Psoas muscle (tissue), 8 donors: Measurements from ENCODE around the gene NDST3. TPM values are rescaled to one million over a fixed set of nuclear protein-coding genes. Genes with fewer than 3 reads are reported as not detected.

ENCODE experiments used
- ATAC-seq, 4 donors: fragments of 200-7000 bp; cut with Tn5 transposase; one replicate each; pipeline ENCODE4 v1.9.1; 2020; ENCODE audit warnings: moderate library complexity in 3 of 4, mild to moderate bottlenecking in 2 of 4
- DNase-seq, 2 donors: peaks; one replicate each; pipeline ENCODE4 v3.0.0-alpha.2; 2020
- H3K27ac ChIP-seq: fragments of 200-600 bp; one replicate; pipeline ENCODE4 v1.8.0; 2022
- H3K27me3 ChIP-seq, 3 donors: fragments of 200-600 bp in 1 of 3; one replicate each; pipeline versions ENCODE4 v1.6.1 to v1.8.0; 2013 to 2022; ENCODE audit warnings: low read length in 2 of 3, mild to moderate bottlenecking in 2 of 3, moderate library complexity in 1 of 3; ENCODE audit not compliant: insufficient read depth in 3 of 3
- H3K36me3 ChIP-seq, 2 donors: fragments of 200-600 bp in 1 of 2; one replicate each; pipeline versions ENCODE4 v1.6.1 to v1.8.0; 2013 to 2022; ENCODE audit warnings: low read depth in 1 of 2, mild to moderate bottlenecking in 1 of 2, moderate library complexity in 1 of 2; ENCODE audit not compliant: insufficient read depth in 1 of 2
- H3K4me1 ChIP-seq: fragments of 200-600 bp; one replicate; pipeline ENCODE4 v1.8.0; 2022
- H3K4me3 ChIP-seq: fragments of 200-600 bp; one replicate; pipeline ENCODE4 v1.8.0; 2022; ENCODE audit warnings: mild to moderate bottlenecking
- H3K9me3 ChIP-seq: fragments of 200-600 bp; one replicate; pipeline ENCODE4 v1.8.0; 2022
- CTCF ChIP-seq: fragments of 200-600 bp; IDR thresholded peaks from one replicate; pipeline ENCODE4 v1.8.0; 2022; ENCODE audit warnings: antibody characterized with exemption
- WGBS, 3 donors: extraction: QIAGEN DNeasy Blood & Tissue Kit; methylation state at CpG; one replicate each; pipeline versions ENCODE4 v1.1.6 to v1.1.7; 2013; 5-methylcytosine and 5-hydroxymethylcytosine counted together
- intact Hi-C, 2 donors: fragments of 100-400 bp; cut with DNase I; formaldehyde crosslinking; loops; one replicate each; pipeline versions ENCODE4 v1.11.0 to v1.14.2; 2022
- polyA plus RNA-seq, 3 donors: library from polyadenylated mRNA; stranded (reverse); fragments of 200-250 nt; gene quantifications; one replicate each; pipeline ENCODE4 v1.2.3, GENCODE V29; 2013
- total RNA-seq, 4 donors: library from RNA; stranded (reverse); fragmentation: NEBNext Ultra II Directional in 2 of 4; extraction: Animal tissue kit (Norgen Biotek cat#: 25700) in 2 of 4; gene quantifications; one replicate each; pipeline versions ENCODE4 v1.2.1 to v1.2.4, GENCODE V29; 2021 to 2023
- donor health status: healthy with polysubstance abuse.
- donor health status: DM: no; HTN: no; CAD: no; lungs with moderate emphysema.
- donor health status: Bipolar disorder and iron deficiency.
- donor health status: healthy.
- donor health status: DM: yes; HTN: yes; CAD: no.
- donor health status: DM: no; HTN: no; CAD: no.
- donor health status: DM: no; HTN: no; CAD: no.
- donor health status: DM: yes; HTN: yes; CAD: no.

Gene NDST3
- total and polyA plus RNA-seq, 7 donors, result not detected

DNA sequence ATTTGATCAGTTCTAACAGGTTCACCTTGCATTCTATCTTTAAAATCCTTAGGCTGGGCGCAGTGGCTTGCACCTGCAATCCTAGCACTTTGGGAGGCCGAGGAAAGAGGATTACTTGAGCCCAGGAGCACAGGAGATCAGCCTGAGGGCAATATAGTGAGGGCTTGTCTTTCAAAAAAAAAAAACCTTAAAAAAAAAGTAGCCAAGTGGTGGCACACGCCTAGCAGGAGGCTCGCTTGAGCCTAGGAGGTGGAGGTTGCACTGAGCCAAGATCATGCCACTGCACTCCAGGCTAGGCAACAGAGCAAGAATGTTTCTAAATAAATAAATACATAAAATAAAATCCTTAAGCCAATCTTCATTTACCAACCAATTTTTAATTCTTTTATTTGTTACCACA lies 243.0 kb downstream of the NDST3 start:
- no peak for ATAC-seq
- peaks cover 0 to 6% (median 2%) of the 10 kb centered on the region in 3 donors for H3K27me3 ChIP-seq
- no peak overlapping the region for H3K27ac ChIP-seq
- intact Hi-C loops, result no loop called here
- 92 to 99% (median 93%) methylated on average over 4 of the region's 4 CpGs for WGBS, 3 donors
- H3K4me3 ChIP-seq, result no peak overlapping the region
- DNase-seq, result no peak
- TF ChIP-seq CTCF, result no peak
- peaks cover 5 to 25% of the 10 kb centered on the region in 2 donors for H3K36me3 ChIP-seq
- H3K9me3 ChIP-seq, result no peaks in the 10 kb centered on the region
- H3K4me1 ChIP-seq, result peaks cover 17% of the 10 kb centered on the region

DNA sequence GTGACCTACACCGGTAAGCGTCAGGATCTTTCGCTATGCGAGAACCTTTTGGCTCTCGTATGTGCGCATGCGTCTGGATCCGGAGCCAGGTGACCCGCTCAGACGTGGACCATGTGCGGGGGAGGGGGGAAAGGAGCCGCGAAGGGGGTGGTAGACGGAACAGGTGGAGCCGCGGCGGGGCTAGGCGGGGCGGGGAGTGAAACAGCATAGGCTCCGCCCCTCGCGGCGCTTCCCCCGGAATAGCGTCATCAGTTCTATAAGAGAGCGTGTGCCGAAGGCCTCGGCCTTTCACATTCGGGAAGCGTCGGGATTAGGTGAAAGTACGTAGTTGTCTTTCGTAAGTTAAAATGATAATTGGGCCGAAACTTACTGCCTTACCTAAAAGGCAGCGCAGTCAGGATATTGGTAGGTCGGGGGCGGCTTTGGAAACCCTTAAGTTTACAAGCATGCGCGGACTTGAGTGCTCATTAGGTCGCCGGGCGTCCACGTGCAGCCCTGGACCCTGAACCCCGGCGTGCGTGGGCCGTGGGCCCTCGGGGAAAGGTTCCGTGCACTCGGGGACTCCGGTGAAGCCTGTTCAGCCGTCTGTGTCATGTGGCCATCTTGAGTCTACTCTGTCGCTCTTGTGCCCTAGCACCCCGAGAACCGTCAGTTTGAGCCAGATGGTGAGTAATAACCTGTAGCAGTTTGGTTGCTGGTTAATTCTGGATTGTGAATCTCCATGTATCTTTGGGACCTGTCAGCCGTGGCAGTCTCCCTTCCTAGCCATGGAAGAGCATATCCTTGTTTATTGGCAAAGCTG lies 244.4 kb downstream of the NDST3 start:
- ATAC-seq, result peak; percentile 96 to 98 (median 97)
- peaks cover 22% of the 10 kb centered on the region for H3K4me1 ChIP-seq
- no peaks in the 10 kb centered on the region for H3K27me3 ChIP-seq
- peak overlapping the region; percentile 96 for H3K27ac ChIP-seq
- TF ChIP-seq CTCF, result no peak
- H3K4me3 ChIP-seq, result peak overlapping the region; percentile 91
- H3K36me3 ChIP-seq, result peaks cover 5 to 34% of the 10 kb centered on the region in 2 donors
- peak; percentile 96 to 97 for DNase-seq
- no peaks in the 10 kb centered on the region for H3K9me3 ChIP-seq
- intact Hi-C loops, result no loop called here
- WGBS, 3 donors, result 0 to 1% (median 0%) methylated on average over 56 of the region's 56 CpGs

DNA sequence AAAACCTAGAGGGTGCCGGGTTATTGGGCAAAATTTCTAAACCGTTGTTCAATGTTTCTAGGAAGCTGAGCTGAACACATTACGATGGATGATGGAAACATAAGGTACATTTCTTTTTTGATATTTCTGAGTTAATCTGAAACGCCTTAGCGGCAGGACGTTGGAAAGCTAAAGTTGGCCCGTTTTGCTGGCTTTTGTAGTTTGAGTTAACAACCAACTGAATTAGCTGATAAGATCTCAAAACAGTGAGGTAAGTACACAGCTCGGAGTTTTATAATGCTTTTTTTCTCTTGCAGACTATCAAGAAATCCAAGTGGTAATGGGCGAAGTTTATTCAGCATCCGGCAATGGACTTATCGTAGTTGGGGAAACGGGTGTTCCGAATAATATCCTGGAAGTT lies 245.0 kb downstream of the NDST3 start:
- no peak for TF ChIP-seq CTCF
- intact Hi-C loops, result no loop called here
- no peaks in the 10 kb centered on the region for H3K27me3 ChIP-seq
- H3K27ac ChIP-seq, result peak overlapping the region; percentile 96
- ATAC-seq, result no peak
- H3K9me3 ChIP-seq, result no peaks in the 10 kb centered on the region
- H3K36me3 ChIP-seq, result peaks cover 5 to 34% of the 10 kb centered on the region in 2 donors
- WGBS, 3 donors, result 6 to 8% (median 7%) methylated on average over 13 of the region's 13 CpGs
- no peak for DNase-seq
- H3K4me3 ChIP-seq, result peak overlapping the region; percentile 91
- H3K4me1 ChIP-seq, result peaks cover 22% of the 10 kb centered on the region

DNA sequence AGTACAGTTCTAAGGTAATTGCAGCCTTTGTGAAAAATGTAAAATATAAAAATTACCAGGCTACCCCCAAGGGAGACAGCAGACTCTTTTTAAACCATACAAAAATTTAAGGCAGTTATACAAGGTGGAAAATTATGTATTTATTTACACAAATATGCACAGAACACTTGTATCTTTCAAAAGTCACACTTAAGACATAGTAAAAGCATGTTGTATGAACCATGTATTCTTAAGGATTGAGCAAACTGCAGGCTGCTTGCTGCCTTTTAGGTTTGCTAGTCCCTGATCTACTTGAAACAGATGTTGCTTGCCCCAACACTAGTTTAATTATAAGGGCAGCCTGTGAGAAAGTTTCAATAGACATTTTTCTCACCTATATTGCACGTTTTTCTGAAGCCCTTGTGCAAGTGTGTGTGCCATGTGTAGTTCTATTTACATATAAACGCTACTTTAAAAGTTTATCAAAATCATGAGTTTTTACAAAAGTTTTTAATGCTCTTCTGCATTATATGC lies 245.7 kb downstream of the NDST3 start:
- WGBS, 3 donors, result 32 to 38% (median 37%) methylated on average over 2 of the region's 2 CpGs
- Histone ChIP-seq H3K4me1 (peaks cover 22% of the 10 kb centered on the region), H3K4me3 (peak overlapping the region; percentile 91), H3K27me3 (no peaks in the 10 kb centered on the region), H3K36me3 (peaks cover 5 to 34% of the 10 kb centered on the region in 2 donors), H3K9me3 (no peaks in the 10 kb centered on the region), H3K27ac (peak overlapping the region; percentile 96)
- ATAC-seq, result no peak
- DNase-seq, result no peak
- intact Hi-C loops, result loop anchor here in 1 of 2 donors (5.0 kb wide), 2 partner anchors 72 to 402 kb away; partner anchors contain the start of gene PRSS12
- no peak for TF ChIP-seq CTCF
